OCI-LY3 (cell line): ENCODE data around the gene EP300.

Source experiments
- CTCF ChIP-seq: fragments of 200-600, 300-600 bp; sonication (generic); IDR thresholded peaks from 2 replicates; pipeline ENCODE4 v1.5.1; 2014; ENCODE audit warnings: antibody characterized with exemption, low read length, low read depth
- EZH2phosphoT487 ChIP-seq: fragments of 200-600 bp; shearing (Covaris generic); IDR thresholded peaks from 2 replicates; pipeline ENCODE4 v1.6.1; 2018; ENCODE audit warnings: antibody characterized with exemption, mixed run types, low read depth

GRCh38 chr22:41076857-41077256 lies 15.5 kb upstream of the EP300 start:
- no peak for TF ChIP-seq CTCF
- TF ChIP-seq EZH2phosphoT487 = no peak
